NB4 (cell line): ENCODE measurements around the gene KRTCAP2.

Source experiments
- DNase-seq: peaks from one replicate; pipeline ENCODE4 v3.0.0; 2010; ENCODE audit warnings: low read depth
- H3K4me3 ChIP-seq: one replicate; pipeline ENCODE4 v1.5.1; 2011; ENCODE audit warnings: mild to moderate bottlenecking, low read depth, low read length, moderate library complexity
- CTCF ChIP-seq: IDR thresholded peaks from one replicate; pipeline ENCODE4 v1.5.1; 2012; ENCODE audit warnings: low read depth, low read length
- MAX ChIP-seq: IDR thresholded peaks from 2 replicates; pipeline ENCODE4 v1.6.1; 2011; ENCODE audit warnings: low read depth, low read length
- MYC ChIP-seq: IDR thresholded peaks from 2 replicates; pipeline ENCODE4 v1.6.1; 2011; ENCODE audit warnings: low read depth, low read length
- POLR2A ChIP-seq: IDR thresholded peaks from 2 replicates; pipeline ENCODE4 v1.6.1; 2011; ENCODE audit warnings: mild to moderate bottlenecking; ENCODE audit not compliant: insufficient read length; ENCODE audit errors: extremely low read depth

KRTCAP2 gene

GRCh38 chr1:155184835-155185782, 12.0 kb upstream of the KRTCAP2 start:
- TF ChIP-seq POLR2A (no peak), MYC (no peak), MAX (no peak), CTCF (no peak)
- no peak overlapping the region for H3K4me3 ChIP-seq
- DNase-seq, result peak; percentile 52

GRCh38 chr1:155184351-155184811, 11.3 kb upstream of the KRTCAP2 start:
- no peak overlapping the region for H3K4me3 ChIP-seq
- DNase-seq, result no peak
- TF ChIP-seq MYC (no peak), CTCF (no peak), MAX (no peak), POLR2A (no peak)

GRCh38 chr1:155183775-155184221, 10.7 kb upstream of the KRTCAP2 start:
- DNase-seq, result no peak
- TF ChIP-seq POLR2A (no peak), CTCF (no peak), MYC (no peak), MAX (no peak)
- H3K4me3 ChIP-seq, result no peak overlapping the region

GRCh38 chr1:155182052-155182550, 9.0 kb upstream of the KRTCAP2 start:
- no peak for DNase-seq
- TF ChIP-seq POLR2A, result no peak
- no peak overlapping the region for H3K4me3 ChIP-seq

- no peak for TF ChIP-seq MYC
- TF ChIP-seq CTCF, result no peak
- no peak for TF ChIP-seq POLR2A
- TF ChIP-seq MAX, result no peak
- H3K4me3 ChIP-seq, result no peak overlapping the region
- DNase-seq, result no peak
These were observed 8.4 kb upstream of the KRTCAP2 start for GRCh38 chr1:155181371-155182051.
